SK-N-SH treated with all-trans-retinoic acid at 6 μM for 48 hours (cell line): ENCODE results near the gene GPR3.

Experiments
- ATAC-seq: fragments of 200-7000 bp; cut with Tn5 transposase; 3 replicates; pipeline ENCODE4 v1.9.1; 2020; ENCODE audit warnings: mild to moderate bottlenecking, moderate library complexity
- BACH2 ChIP-seq: fragments of 250-450 bp; sonication (Bioruptor Pico); IDR thresholded peaks from 2 replicates; pipeline ENCODE4 v1.9.0; 2021; ENCODE audit warnings: mild to moderate bottlenecking, borderline replicate concordance
- CREB5 ChIP-seq: fragments of 250-450 bp; sonication (Bioruptor Pico); IDR thresholded peaks from 2 replicates; pipeline ENCODE4 v1.5.1; 2020; ENCODE audit warnings: low read depth, mild to moderate bottlenecking, moderate library complexity
- GLIS3 ChIP-seq: fragments of 250-450 bp; sonication (Bioruptor Pico); IDR thresholded peaks from 2 replicates; pipeline ENCODE4 v1.5.0; 2020; ENCODE audit warnings: mild to moderate bottlenecking, moderate library complexity
- POU6F1 ChIP-seq: fragments of 250-450 bp; sonication (Bioruptor Pico); IDR thresholded peaks from 2 replicates; pipeline ENCODE4 v1.8.0; 2021; ENCODE audit warnings: low read depth, mild to moderate bottlenecking, moderate library complexity, borderline replicate concordance
- PPARA ChIP-seq: fragments of 250-450 bp; sonication (Bioruptor Pico); IDR thresholded peaks from 2 replicates; pipeline ENCODE4 v1.5.0; 2020; ENCODE audit warnings: mild to moderate bottlenecking, borderline replicate concordance
- RARB ChIP-seq: fragments of 250-450 bp; sonication (Bioruptor Pico); IDR thresholded peaks from 2 replicates; pipeline ENCODE4 v1.8.0; 2021; ENCODE audit warnings: mild to moderate bottlenecking, moderate library complexity
- SNAI2 ChIP-seq: fragments of 250-450 bp; sonication (Bioruptor Pico); IDR thresholded peaks from 2 replicates; pipeline ENCODE4 v1.5.0; 2020; ENCODE audit warnings: mild to moderate bottlenecking, moderate library complexity
- ZC3H10 ChIP-seq: fragments of 250-450 bp; sonication (Bioruptor Pico); IDR thresholded peaks from 2 replicates; pipeline ENCODE4 v1.5.1; 2021; ENCODE audit warnings: mild to moderate bottlenecking, moderate library complexity
- ZNF565 ChIP-seq: fragments of 450-650 bp; formaldehyde crosslinking; conservative IDR thresholded peaks from 2 replicates; pipeline ENCODE4 v1.5.0; 2020; ENCODE audit warnings: low read depth, mild to moderate bottlenecking, moderate library complexity
- ZNF8 ChIP-seq: fragments of 450-650 bp; formaldehyde crosslinking; IDR thresholded peaks from 2 replicates; pipeline ENCODE4 v1.5.0; 2020; ENCODE audit warnings: mild to moderate bottlenecking, moderate library complexity
- TF ChIP-seq, protein P1 (sequence below): fragments of 250-450 bp; sonication (Bioruptor Pico); IDR thresholded peaks from 2 replicates; pipeline ENCODE4 v1.5.1; 2021; ENCODE audit warnings: mild to moderate bottlenecking, moderate library complexity
- TF ChIP-seq, protein P2 (sequence below): fragments of 250-450 bp; sonication (Bioruptor Pico); IDR thresholded peaks from 2 replicates; pipeline ENCODE4 v1.5.0; 2020; ENCODE audit warnings: mild to moderate bottlenecking, moderate library complexity
- TF ChIP-seq, protein P3 (sequence below): fragments of 250-450 bp; sonication (Bioruptor Pico); IDR thresholded peaks from 2 replicates; pipeline ENCODE4 v1.8.0; 2020; ENCODE audit warnings: mild to moderate bottlenecking, moderate library complexity, borderline replicate concordance

The GPR3 gene

DNA sequence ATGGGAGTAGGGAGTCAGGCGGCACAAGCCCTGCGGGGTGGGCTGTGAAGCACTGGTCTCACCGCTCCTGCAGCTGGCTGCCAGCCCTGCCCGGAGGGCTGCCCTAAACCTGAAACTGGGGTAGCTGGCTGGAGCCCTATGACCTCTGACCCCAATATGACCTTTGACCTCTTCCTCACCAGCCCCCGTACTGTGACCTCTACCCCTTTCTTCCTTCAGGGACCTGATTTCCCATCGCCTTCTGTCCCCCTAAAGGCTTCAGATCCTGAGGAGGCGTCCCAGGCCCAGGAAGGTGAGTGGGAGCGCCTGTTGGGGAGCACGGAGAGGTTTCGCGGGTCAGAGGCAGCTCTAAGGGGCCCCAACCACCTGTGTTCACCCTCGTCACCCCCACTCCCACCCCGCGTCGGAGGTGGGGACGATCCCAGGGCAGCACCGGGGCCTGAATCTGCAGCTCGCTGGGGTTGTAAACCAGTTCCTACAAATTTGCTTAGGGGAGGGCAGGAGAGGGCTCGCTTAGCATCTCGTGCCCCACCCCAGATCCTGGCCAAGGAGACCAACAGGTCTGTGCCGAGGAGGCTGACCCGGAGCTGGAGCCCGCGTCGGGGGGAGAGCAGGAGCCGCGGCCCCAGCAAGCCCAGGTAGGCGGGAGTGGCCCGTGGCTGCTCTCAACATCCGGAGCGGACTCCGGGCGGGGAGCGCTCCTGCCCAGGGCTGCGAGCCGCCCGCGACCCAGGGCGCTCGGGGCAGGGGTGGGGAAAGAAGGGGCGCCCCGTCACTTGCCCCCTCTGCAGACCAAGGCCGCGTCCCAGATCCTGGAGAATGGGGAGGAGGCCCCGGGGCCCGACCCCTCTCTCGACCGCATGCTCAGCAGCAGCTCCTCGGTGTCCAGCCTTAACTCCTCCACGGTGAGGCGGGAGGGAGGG lies 43.3 kb upstream of the GPR3 start (continued):
- TF ChIP-seq, protein P1, sequence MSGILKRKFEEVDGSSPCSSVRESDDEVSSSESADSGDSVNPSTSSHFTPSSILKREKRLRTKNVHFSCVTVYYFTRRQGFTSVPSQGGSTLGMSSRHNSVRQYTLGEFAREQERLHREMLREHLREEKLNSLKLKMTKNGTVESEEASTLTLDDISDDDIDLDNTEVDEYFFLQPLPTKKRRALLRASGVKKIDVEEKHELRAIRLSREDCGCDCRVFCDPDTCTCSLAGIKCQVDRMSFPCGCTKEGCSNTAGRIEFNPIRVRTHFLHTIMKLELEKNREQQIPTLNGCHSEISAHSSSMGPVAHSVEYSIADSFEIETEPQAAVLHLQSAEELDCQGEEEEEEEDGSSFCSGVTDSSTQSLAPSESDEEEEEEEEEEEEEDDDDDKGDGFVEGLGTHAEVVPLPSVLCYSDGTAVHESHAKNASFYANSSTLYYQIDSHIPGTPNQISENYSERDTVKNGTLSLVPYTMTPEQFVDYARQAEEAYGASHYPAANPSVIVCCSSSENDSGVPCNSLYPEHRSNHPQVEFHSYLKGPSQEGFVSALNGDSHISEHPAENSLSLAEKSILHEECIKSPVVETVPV (CRISPR knock-in tag), result no peak
- TF ChIP-seq, protein P2, sequence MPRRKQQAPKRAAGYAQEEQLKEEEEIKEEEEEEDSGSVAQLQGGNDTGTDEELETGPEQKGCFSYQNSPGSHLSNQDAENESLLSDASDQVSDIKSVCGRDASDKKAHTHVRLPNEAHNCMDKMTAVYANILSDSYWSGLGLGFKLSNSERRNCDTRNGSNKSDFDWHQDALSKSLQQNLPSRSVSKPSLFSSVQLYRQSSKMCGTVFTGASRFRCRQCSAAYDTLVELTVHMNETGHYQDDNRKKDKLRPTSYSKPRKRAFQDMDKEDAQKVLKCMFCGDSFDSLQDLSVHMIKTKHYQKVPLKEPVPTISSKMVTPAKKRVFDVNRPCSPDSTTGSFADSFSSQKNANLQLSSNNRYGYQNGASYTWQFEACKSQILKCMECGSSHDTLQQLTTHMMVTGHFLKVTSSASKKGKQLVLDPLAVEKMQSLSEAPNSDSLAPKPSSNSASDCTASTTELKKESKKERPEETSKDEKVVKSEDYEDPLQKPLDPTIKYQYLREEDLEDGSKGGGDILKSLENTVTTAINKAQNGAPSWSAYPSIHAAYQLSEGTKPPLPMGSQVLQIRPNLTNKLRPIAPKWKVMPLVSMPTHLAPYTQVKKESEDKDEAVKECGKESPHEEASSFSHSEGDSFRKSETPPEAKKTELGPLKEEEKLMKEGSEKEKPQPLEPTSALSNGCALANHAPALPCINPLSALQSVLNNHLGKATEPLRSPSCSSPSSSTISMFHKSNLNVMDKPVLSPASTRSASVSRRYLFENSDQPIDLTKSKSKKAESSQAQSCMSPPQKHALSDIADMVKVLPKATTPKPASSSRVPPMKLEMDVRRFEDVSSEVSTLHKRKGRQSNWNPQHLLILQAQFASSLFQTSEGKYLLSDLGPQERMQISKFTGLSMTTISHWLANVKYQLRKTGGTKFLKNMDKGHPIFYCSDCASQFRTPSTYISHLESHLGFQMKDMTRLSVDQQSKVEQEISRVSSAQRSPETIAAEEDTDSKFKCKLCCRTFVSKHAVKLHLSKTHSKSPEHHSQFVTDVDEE (CRISPR knock-in tag), result no peak
- TF ChIP-seq ZC3H10 (no peak), SNAI2 (no peak), ZNF565 (CRISPR knock-in tag) (no peak)

DNA sequence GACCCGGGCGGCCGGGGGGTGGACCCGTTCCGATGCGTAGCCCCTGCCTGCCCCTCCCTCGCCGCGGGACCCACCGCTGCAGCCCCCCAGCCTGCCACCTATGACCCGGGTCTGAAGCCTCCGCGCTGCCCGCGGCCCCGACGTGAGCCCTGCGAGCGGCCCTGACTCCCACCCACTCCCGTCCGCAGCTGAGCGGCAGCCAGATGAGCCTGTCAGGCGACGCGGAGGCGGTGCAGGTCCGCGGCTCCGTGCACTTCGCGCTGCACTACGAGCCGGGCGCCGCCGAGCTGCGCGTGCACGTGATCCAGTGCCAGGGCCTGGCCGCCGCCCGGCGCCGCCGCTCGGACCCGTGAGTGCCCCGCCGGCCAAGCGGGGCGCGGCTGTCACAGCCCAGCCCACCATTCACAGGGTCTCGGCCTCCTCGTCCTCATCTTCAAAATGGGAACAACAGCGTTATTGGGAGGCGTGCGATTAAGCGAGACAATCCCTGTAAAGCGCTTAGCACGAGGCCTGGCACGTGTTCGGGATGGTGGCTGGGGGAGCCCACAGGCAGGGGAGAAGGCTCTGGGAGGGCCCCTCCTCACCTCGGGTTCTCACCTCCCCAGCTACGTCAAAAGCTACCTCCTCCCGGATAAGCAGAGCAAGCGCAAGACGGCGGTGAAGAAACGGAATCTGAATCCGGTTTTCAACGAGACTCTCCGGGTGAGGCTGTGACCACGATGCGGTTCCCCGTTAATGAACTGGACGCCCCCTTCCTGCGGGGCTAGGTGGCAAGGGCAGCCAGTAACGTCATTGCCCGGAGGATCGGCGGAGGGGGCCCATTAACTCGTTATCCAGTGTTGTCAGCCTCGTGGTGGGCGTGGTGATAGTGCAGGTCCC lies 42.4 kb upstream of the GPR3 start:
- ATAC-seq, result peak; percentile 84

More for the DNA sequence above, 42.4 kb upstream of the GPR3 start:
- no peak for TF ChIP-seq PPARA (CRISPR knock-in tag)
- TF ChIP-seq SNAI2, result no peak
- TF ChIP-seq, protein P3, sequence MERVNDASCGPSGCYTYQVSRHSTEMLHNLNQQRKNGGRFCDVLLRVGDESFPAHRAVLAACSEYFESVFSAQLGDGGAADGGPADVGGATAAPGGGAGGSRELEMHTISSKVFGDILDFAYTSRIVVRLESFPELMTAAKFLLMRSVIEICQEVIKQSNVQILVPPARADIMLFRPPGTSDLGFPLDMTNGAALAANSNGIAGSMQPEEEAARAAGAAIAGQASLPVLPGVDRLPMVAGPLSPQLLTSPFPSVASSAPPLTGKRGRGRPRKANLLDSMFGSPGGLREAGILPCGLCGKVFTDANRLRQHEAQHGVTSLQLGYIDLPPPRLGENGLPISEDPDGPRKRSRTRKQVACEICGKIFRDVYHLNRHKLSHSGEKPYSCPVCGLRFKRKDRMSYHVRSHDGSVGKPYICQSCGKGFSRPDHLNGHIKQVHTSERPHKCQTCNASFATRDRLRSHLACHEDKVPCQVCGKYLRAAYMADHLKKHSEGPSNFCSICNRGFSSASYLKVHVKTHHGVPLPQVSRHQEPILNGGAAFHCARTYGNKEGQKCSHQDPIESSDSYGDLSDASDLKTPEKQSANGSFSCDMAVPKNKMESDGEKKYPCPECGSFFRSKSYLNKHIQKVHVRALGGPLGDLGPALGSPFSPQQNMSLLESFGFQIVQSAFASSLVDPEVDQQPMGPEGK (CRISPR knock-in tag), result no peak
- no peak for TF ChIP-seq POU6F1 (CRISPR knock-in tag)
- no peak for TF ChIP-seq ZNF8 (CRISPR knock-in tag)
- no peak for TF ChIP-seq CREB5 (CRISPR knock-in tag)
- no peak for TF ChIP-seq GLIS3
- TF ChIP-seq, protein P1 (CRISPR knock-in tag), result no peak
- TF ChIP-seq BACH2 (CRISPR knock-in tag), result no peak
- no peak for TF ChIP-seq RARB (CRISPR knock-in tag)
